UCSD-AML1 (cell line): ENCODE results near the gene ZKSCAN5.
"Not testable (repeated sequence)": the region's sequence is repeated elsewhere in the genome, so short reads cannot be mapped to it uniquely, and the experiment has no call there.

Experiments used
- DNase-seq: peaks from one replicate; lab custom pipeline; 2025; ENCODE audit not compliant: unreplicated experiment; lab: John Stamatoyannopoulos, UW

Gene ZKSCAN5

DNA sequence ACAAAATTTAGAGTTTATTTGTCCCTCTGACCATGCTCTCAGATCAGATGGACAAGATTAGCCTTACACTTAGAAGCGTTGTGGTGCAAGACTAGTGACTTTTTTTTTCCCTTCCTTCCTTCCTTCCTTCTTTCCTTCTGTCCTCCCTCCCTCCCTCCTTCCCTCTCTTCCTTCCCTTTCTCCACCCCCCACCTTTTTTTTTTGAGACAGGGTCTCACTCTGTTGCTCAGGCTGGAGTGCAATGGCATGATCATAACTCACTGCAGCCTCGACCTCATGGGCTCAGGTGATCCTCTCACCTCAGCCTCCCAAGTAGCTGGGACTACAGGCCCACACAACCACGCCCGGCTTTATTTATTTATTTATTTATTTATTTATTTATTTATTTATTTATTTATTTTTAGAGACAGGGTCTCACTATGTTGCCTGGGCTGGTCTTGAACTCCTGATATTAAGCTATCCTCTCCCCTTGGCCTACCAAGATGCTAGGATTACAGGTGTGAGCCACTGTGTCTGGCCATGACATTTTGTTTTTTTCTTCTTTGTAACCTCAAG lies 76.4 kb downstream of the ZKSCAN5 start:
- not testable (repeated sequence) for DNase-seq
